Measurements from ENCODE around the gene AFG3L2. TPM values are rescaled to one million over a fixed set of nuclear protein-coding genes. Genes with fewer than 3 reads are reported as not detected.

Gene AFG3L2
- total and polyA plus RNA-seq, 2 of the 13 experiments (the other 11 are each of a cell fraction or from before 2014, with no cell fraction given), result 28.6 to 86.9 TPM

- peak; percentile 30; the same call in 1 of the 2 replicates for TF ChIP-seq ZBED4 (CRISPR knock-in tag; IDR thresholded peaks at IDR 0.05; ENCODE audit: borderline replicate concordance)
- no peak for TF ChIP-seq ZBTB20 (CRISPR knock-in tag; IDR thresholded peaks at IDR 0.05; ENCODE audit: borderline replicate concordance, low read depth)
- no peak for TF ChIP-seq MBD4 (IDR thresholded peaks at IDR 0.05; ENCODE audit: borderline replicate concordance, low read length)
- peak; percentile 51; the same call in 1 of the 2 replicates for TF ChIP-seq RXRA (CRISPR knock-in tag; IDR thresholded peaks at IDR 0.05)
- TF ChIP-seq FOXK1 (CRISPR knock-in tag; IDR thresholded peaks at IDR 0.05; ENCODE audit: borderline replicate concordance, low read depth), result peak; percentile 54; the same call in 1 of the 2 replicates
- TF ChIP-seq CEBPB (IDR thresholded peaks at IDR 0.05; ENCODE audit: borderline replicate concordance, low read depth, low read length), result no peak
- TF ChIP-seq POLR2A (IDR thresholded peaks at IDR 0.05; ENCODE audit: insufficient read depth in 1 of 2, low read depth in 2 of 2, low read length in 2 of 2), result peak; percentile 87 to 94
- TF ChIP-seq MIER3 (CRISPR knock-in tag; IDR thresholded peaks at IDR 0.05; ENCODE audit: borderline replicate concordance), result peak; percentile 43; the same call in 1 of the 2 replicates
- no peak for TF ChIP-seq CCDC6 (CRISPR knock-in tag; IDR thresholded peaks at IDR 0.05)
- no peak for TF ChIP-seq CREBL2 (CRISPR knock-in tag; IDR thresholded peaks at IDR 0.05; ENCODE audit: borderline replicate concordance)
- TF ChIP-seq DMTF1 (CRISPR knock-in tag; IDR thresholded peaks at IDR 0.05), result no peak
- TF ChIP-seq MLLT10 (CRISPR knock-in tag; IDR thresholded peaks at IDR 0.05), result no peak
- no peak for TF ChIP-seq ZNF737 (CRISPR knock-in tag; IDR thresholded peaks at IDR 0.05; ENCODE audit: borderline replicate concordance)
- TF ChIP-seq ZNF883 (CRISPR knock-in tag; IDR thresholded peaks at IDR 0.05; ENCODE audit: not compliant biosample characterization), result no peak
- peak; percentile 87 for TF ChIP-seq IKZF5 (CRISPR knock-in tag; IDR thresholded peaks at IDR 0.05)
- no peak for TF ChIP-seq XRCC5 (optimal IDR thresholded peaks at IDR 0.05; ENCODE audit: low read length)
- peak; percentile 74; the same call in 1 of the 2 replicates for TF ChIP-seq ZNF552 (CRISPR knock-in tag; IDR thresholded peaks at IDR 0.05; ENCODE audit: borderline replicate concordance)
- TF ChIP-seq FOSL2 (CRISPR knock-in tag; IDR thresholded peaks at IDR 0.05), result peak; percentile 88
- TF ChIP-seq MEIS1 (CRISPR knock-in tag; IDR thresholded peaks at IDR 0.05; ENCODE audit: borderline replicate concordance), result no peak
- peak; percentile 37; the same call in 1 of the 2 replicates for TF ChIP-seq PPARG (CRISPR knock-in tag; conservative IDR thresholded peaks at IDR 0.05)
- no peak for TF ChIP-seq MTF1 (CRISPR knock-in tag; IDR thresholded peaks at IDR 0.05)
- no peak for TF ChIP-seq PHF5A (CRISPR knock-in tag; IDR thresholded peaks at IDR 0.05; ENCODE audit: low read depth, unreplicated experiment)
- TF ChIP-seq ZNF10 (CRISPR knock-in tag; IDR thresholded peaks at IDR 0.05; ENCODE audit: borderline replicate concordance, low read depth), result no peak
Measured at GRCh38 chr18:12377556-12378197, 650 bp upstream of the AFG3L2 start (continued).

All from HepG2 (cell line).